Right atrium auricular region (tissue), 2 donors: ENCODE measurements around the gene CBARP. TPM values are rescaled to one million over a fixed set of nuclear protein-coding genes. Genes with fewer than 3 reads are reported as not detected.

Source experiments
- DNase-seq: peaks from one replicate; pipeline ENCODE4 v3.0.0-alpha.2; 2019; ENCODE audit warnings: low spot score
- H3K27ac ChIP-seq, 2 donors: fragments of 200-600 bp; sonication (generic); 1 replicate in 1 of 2; 2 replicates in 1 of 2; pipeline ENCODE4 v1.5.1; 2016 to 2019
- H3K27me3 ChIP-seq, 2 donors: fragments of 200-600 bp; sonication (generic); one replicate each; pipeline versions ENCODE4 v1.5.1 to v1.6.0; 2017 to 2019
- H3K36me3 ChIP-seq: fragments of 200-600 bp; sonication (generic); one replicate; pipeline ENCODE4 v1.5.1; 2016
- H3K4me1 ChIP-seq, 2 donors: fragments of 200-600 bp; sonication (generic); one replicate each; pipeline versions ENCODE4 v1.5.1 to v1.6.0; 2017 to 2019
- H3K4me3 ChIP-seq, 2 donors: fragments of 200-600 bp; sonication (generic); 1 replicate in 1 of 2; 2 replicates in 1 of 2; pipeline ENCODE4 v1.5.1; 2017 to 2019; ENCODE audit warnings: mild to moderate bottlenecking in 1 of 2, moderate library complexity in 1 of 2
- H3K9me3 ChIP-seq, 2 donors: fragments of 200-600 bp; sonication (generic); one replicate each; pipeline ENCODE4 v1.5.1; 2019
- CTCF ChIP-seq, 2 donors: fragments of 200-600 bp; sonication (generic); IDR thresholded peaks; one replicate each; pipeline ENCODE4 v1.5.1; 2019; ENCODE audit warnings: antibody characterized with exemption in 2 of 2
- total RNA-seq, 2 donors: library from RNA; depleted of rRNA; stranded (reverse); fragments of >200 nt; gene quantifications; one replicate each; pipeline ENCODE4 v1.1.0, GENCODE V29; 2016

CBARP gene
- total RNA-seq, 2 donors from 2014 or later = 2.4 to 2.6 TPM

GRCh38 chr19:1263188-1263587, 25.4 kb upstream of the CBARP start:
- no peak for TF ChIP-seq CTCF (IDR thresholded peaks at IDR 0.05)
- peaks cover 0 to 78% of the 10 kb centered on the region in 2 donors for H3K4me1 ChIP-seq

GRCh38 chr19:1262623-1263123, 24.9 kb upstream of the CBARP start:
- Histone ChIP-seq H3K36me3 (peaks cover 6% of the 10 kb centered on the region), H3K9me3 (no peaks in the 10 kb centered on the region), H3K27ac (peak overlapping the region; percentile 93 to 97), H3K4me3 (no peak overlapping the region), H3K4me1 (peaks cover 0 to 78% of the 10 kb centered on the region in 2 donors), H3K27me3 (no peaks in the 10 kb centered on the region)
- no peak for TF ChIP-seq CTCF (IDR thresholded peaks at IDR 0.05)
- no peak for DNase-seq

More at GRCh38 chr19:1263188-1263587, 25.4 kb upstream of the CBARP start:
- Histone ChIP-seq H3K27ac (peak overlapping the region; percentile 93 to 97), H3K27me3 (no peaks in the 10 kb centered on the region), H3K4me3 (no peak overlapping the region), H3K9me3 (no peaks in the 10 kb centered on the region), H3K36me3 (peaks cover under 1% of the 10 kb centered on the region)
- DNase-seq = no peak

- Histone ChIP-seq H3K27me3 (no peaks in the 10 kb centered on the region), H3K9me3 (no peaks in the 10 kb centered on the region), H3K27ac (peak overlapping the region; percentile 93 to 97), H3K36me3 (peaks cover 13% of the 10 kb centered on the region), H3K4me1 (peaks cover 0 to 78% of the 10 kb centered on the region in 2 donors), H3K4me3 (peak overlapping the region; percentile 52 to 67)
- no peak for TF ChIP-seq CTCF (IDR thresholded peaks at IDR 0.05)
- DNase-seq = no peak
Observed at GRCh38 chr19:1261798-1262622, 24.2 kb upstream of the CBARP start.

GRCh38 chr19:1261538-1261797, 23.7 kb upstream of the CBARP start:
- no peak for TF ChIP-seq CTCF (IDR thresholded peaks at IDR 0.05)
- H3K27ac ChIP-seq = peak overlapping the region; percentile 93 to 97
- H3K36me3 ChIP-seq = peaks cover 18% of the 10 kb centered on the region
- no peaks in the 10 kb centered on the region for H3K9me3 ChIP-seq
- H3K4me1 ChIP-seq = peaks cover 0 to 78% of the 10 kb centered on the region in 2 donors
- no peak for DNase-seq
- H3K27me3 ChIP-seq = no peaks in the 10 kb centered on the region
- peak overlapping the region; percentile 52 to 67 for H3K4me3 ChIP-seq

GRCh38 chr19:1260749-1261537, 23.1 kb upstream of the CBARP start:
- DNase-seq = peak; percentile 96
- no peak for TF ChIP-seq CTCF (IDR thresholded peaks at IDR 0.05)
- Histone ChIP-seq H3K9me3 (no peaks in the 10 kb centered on the region), H3K4me1 (peaks cover 0 to 78% of the 10 kb centered on the region in 2 donors), H3K27ac (peak overlapping the region; percentile 93 to 97), H3K36me3 (peaks cover 23% of the 10 kb centered on the region), H3K4me3 (peak overlapping the region; percentile 52 to 67), H3K27me3 (no peaks in the 10 kb centered on the region)
